HL-60 (cell line): ENCODE measurements around the gene LTB4R.

Source experiments
- DNase-seq, 2 experiments: peaks; one replicate each; pipeline ENCODE4 v3.0.0-alpha.2; 2010 to 2020; ENCODE audit warnings: low read depth in 1 of 2, low spot score in 1 of 2
- H3K27ac ChIP-seq: fragments of 250-450 bp; sonication (Bioruptor Pico); replicated peaks from 2 replicates; pipeline ENCODE4 v1.5.1; 2020; ENCODE audit warnings: mild to moderate bottlenecking, moderate library complexity
- H3K27me3 ChIP-seq: fragments of 250-450 bp; sonication (Bioruptor Pico); 2 replicates; pipeline ENCODE4 v1.5.1; 2021; ENCODE audit warnings: mild to moderate bottlenecking, moderate library complexity; ENCODE audit not compliant: insufficient read depth, poor library complexity, severe bottlenecking
- H3K4me3 ChIP-seq: replicated peaks from 2 replicates; pipeline ENCODE4 v1.5.1; 2011; ENCODE audit warnings: mild to moderate bottlenecking, control low read depth, low read length; ENCODE audit not compliant: insufficient read depth
- GABPA ChIP-seq: IDR thresholded peaks from 2 replicates; pipeline ENCODE4 v1.6.1; 2012; ENCODE audit warnings: low read depth
- POLR2AphosphoS5 ChIP-seq: IDR thresholded peaks from 2 replicates; pipeline ENCODE4 v1.6.1; 2012; ENCODE audit warnings: low read depth
- SPI1 ChIP-seq: IDR thresholded peaks from 2 replicates; pipeline ENCODE4 v1.6.1; 2012; ENCODE audit warnings: low read depth, mild to moderate bottlenecking, borderline replicate concordance
- TF ChIP-seq, protein P1 (sequence below): IDR thresholded peaks from 2 replicates; pipeline ENCODE4 v1.6.1; 2012; ENCODE audit warnings: low read depth; ENCODE audit not compliant: insufficient replicate concordance
- TF ChIP-seq, protein P2 (sequence below): IDR thresholded peaks from one replicate; pipeline ENCODE4 v1.5.1; 2011; ENCODE audit warnings: low read length, control low read depth, inconsistent platforms; ENCODE audit not compliant: insufficient read depth

The LTB4R gene

DNA sequence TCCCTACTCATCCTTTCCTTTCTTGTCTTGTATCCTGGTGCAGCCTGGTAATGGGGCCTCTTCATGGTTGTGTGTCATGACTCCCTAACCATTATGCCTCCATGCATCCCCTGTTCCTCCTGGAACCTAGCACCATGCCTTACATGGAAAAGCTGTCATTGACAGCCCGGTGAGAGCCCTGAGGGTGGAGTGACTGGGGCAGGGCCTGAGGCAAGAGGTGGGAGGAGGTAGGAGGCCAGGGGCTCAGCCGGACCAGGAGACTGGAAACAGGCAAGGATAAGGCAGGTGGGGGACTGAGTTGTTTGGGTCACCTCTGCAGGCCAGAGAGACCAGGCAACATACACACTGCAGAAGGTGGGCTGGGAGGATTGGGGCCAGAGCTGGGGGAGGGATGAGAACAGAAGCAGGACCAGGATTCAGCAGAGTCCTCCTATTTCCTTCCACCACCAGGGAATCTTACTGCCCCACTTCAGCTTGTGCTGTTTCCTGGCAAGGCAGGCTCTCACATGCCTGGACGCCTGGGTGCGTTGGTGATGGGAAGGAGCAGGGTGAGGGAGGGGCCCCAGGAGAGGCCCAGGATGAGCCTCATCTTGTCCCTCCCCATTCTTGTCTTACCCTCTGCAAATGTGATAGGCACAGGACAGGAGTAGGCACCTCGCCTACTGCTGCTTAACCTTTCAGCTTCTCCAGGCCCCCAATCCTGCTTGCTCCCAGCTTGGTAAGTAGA is 1.6 kb upstream of the LTB4R start, which contains the start of gene LTB4R2:
TSS of gene LTB4R2 (plus strand) at position 603 of the 727 bp plus-strand sequence. CDS start 525 bp downstream, outside the sequence.
- no peak for DNase-seq
- TF ChIP-seq GABPA (no peak), SPI1 (no peak), POLR2AphosphoS5 (0 out of 2 replicates have a peak, but pooled peaks have one; percentile 15)
- TF ChIP-seq, protein P1, sequence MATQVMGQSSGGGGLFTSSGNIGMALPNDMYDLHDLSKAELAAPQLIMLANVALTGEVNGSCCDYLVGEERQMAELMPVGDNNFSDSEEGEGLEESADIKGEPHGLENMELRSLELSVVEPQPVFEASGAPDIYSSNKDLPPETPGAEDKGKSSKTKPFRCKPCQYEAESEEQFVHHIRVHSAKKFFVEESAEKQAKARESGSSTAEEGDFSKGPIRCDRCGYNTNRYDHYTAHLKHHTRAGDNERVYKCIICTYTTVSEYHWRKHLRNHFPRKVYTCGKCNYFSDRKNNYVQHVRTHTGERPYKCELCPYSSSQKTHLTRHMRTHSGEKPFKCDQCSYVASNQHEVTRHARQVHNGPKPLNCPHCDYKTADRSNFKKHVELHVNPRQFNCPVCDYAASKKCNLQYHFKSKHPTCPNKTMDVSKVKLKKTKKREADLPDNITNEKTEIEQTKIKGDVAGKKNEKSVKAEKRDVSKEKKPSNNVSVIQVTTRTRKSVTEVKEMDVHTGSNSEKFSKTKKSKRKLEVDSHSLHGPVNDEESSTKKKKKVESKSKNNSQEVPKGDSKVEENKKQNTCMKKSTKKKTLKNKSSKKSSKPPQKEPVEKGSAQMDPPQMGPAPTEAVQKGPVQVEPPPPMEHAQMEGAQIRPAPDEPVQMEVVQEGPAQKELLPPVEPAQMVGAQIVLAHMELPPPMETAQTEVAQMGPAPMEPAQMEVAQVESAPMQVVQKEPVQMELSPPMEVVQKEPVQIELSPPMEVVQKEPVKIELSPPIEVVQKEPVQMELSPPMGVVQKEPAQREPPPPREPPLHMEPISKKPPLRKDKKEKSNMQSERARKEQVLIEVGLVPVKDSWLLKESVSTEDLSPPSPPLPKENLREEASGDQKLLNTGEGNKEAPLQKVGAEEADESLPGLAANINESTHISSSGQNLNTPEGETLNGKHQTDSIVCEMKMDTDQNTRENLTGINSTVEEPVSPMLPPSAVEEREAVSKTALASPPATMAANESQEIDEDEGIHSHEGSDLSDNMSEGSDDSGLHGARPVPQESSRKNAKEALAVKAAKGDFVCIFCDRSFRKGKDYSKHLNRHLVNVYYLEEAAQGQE: no peak
- TF ChIP-seq, protein P2, sequence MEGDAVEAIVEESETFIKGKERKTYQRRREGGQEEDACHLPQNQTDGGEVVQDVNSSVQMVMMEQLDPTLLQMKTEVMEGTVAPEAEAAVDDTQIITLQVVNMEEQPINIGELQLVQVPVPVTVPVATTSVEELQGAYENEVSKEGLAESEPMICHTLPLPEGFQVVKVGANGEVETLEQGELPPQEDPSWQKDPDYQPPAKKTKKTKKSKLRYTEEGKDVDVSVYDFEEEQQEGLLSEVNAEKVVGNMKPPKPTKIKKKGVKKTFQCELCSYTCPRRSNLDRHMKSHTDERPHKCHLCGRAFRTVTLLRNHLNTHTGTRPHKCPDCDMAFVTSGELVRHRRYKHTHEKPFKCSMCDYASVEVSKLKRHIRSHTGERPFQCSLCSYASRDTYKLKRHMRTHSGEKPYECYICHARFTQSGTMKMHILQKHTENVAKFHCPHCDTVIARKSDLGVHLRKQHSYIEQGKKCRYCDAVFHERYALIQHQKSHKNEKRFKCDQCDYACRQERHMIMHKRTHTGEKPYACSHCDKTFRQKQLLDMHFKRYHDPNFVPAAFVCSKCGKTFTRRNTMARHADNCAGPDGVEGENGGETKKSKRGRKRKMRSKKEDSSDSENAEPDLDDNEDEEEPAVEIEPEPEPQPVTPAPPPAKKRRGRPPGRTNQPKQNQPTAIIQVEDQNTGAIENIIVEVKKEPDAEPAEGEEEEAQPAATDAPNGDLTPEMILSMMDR: no peak
- H3K4me3 ChIP-seq: peak within 1 kb of the TSS; percentile 47
- peak within 1 kb of the TSS; percentile 93 for H3K27ac ChIP-seq
- H3K27me3 ChIP-seq: no peaks in the 10 kb centered on the region

DNA sequence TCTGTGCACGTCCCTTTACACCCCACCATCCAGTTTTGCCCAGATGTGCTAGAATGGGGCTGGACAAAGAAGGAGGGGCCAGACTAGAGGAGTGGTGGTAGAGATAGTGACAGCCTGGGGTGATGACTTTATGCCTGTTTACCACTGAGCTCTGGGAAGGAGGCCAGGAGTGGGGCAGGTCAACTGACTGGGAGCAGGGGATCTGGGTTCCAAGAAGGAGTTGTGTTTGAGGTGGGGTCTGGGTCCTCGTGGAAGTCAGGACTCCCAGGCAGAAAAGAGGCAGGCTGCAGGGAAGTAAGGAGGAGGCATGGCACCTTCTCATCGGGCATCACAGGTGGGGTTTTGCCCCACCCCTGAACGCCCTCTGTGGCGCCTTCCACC is 1.0 kb upstream of the LTB4R start:
- H3K4me3 ChIP-seq: peak overlapping the region; percentile 47
- no peak for DNase-seq
- peak overlapping the region; percentile 93 for H3K27ac ChIP-seq

DNA sequence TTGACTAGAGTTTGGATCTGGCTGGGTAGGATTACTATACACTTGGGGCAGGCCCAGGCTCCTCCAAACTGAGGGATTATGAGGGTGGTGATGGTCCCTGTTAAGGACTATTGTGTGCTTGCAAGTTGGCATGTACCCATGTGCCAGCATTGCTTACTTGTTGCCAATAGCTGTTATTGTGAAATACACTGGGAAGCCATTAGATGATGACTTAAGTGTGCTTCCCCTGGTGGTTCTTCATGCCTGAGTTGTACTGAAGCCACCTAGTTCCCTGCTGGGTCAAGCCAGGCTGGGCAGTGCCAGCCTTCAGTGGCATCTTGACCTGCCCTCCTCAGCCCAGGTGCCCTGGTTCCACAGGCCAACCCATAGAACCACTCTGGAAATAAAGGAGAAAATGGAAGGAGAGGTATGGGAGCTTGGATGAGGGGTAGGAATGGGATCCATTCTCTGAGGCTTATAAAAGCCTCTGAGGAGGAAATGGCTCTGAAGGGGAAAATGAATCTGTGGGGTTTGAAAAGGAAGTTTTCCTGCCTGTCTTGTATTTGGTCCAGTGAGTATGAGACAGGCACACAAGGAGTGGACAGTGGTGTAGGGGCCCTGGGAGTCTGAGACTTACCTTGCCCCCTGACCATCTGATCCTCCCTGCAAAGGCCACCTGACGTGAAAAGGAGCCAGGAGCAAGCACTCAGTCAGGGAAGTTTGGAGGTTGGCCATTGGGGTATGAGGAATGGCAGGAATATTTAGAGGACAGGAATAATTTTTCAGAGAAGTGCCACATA is 724 bp downstream of the LTB4R start:
- TF ChIP-seq SPI1 (no peak), POLR2AphosphoS5 (no peak; the same call in 1 of the 2 replicates), GABPA (no peak)
- TF ChIP-seq, protein P1: no peak
- TF ChIP-seq, protein P2: no peak
- Histone ChIP-seq H3K27me3 (no peaks in the 10 kb centered on the region), H3K27ac (peak overlapping the region; percentile 93), H3K4me3 (peak overlapping the region; percentile 47)
- DNase-seq: peak; percentile 61 to 70

More for the DNA sequence above, 1.0 kb upstream of the LTB4R start:
- TF ChIP-seq GABPA (no peak), SPI1 (no peak), POLR2AphosphoS5 (no peak)
- TF ChIP-seq, protein P1: no peak
- TF ChIP-seq, protein P2: no peak
- no peaks in the 10 kb centered on the region for H3K27me3 ChIP-seq
